Right atrium auricular region (tissue), 2 donors: ENCODE data around the gene MYO3B. TPM values are rescaled to one million over a fixed set of nuclear protein-coding genes. Genes with fewer than 3 reads are reported as not detected.

Source experiments
- DNase-seq: peaks from one replicate; pipeline ENCODE4 v3.0.0-alpha.2; 2019; ENCODE audit warnings: low spot score
- H3K27ac ChIP-seq, 2 donors: fragments of 200-600 bp; sonication (generic); 1 replicate in 1 of 2; 2 replicates in 1 of 2; pipeline ENCODE4 v1.5.1; 2016 to 2019
- H3K27me3 ChIP-seq, 2 donors: fragments of 200-600 bp; sonication (generic); one replicate each; pipeline versions ENCODE4 v1.5.1 to v1.6.0; 2017 to 2019
- H3K36me3 ChIP-seq: fragments of 200-600 bp; sonication (generic); one replicate; pipeline ENCODE4 v1.5.1; 2016
- H3K4me1 ChIP-seq, 2 donors: fragments of 200-600 bp; sonication (generic); one replicate each; pipeline versions ENCODE4 v1.5.1 to v1.6.0; 2017 to 2019
- H3K4me3 ChIP-seq, 2 donors: fragments of 200-600 bp; sonication (generic); 1 replicate in 1 of 2; 2 replicates in 1 of 2; pipeline ENCODE4 v1.5.1; 2017 to 2019; ENCODE audit warnings: mild to moderate bottlenecking in 1 of 2, moderate library complexity in 1 of 2
- H3K9me3 ChIP-seq, 2 donors: fragments of 200-600 bp; sonication (generic); one replicate each; pipeline ENCODE4 v1.5.1; 2019
- CTCF ChIP-seq, 2 donors: fragments of 200-600 bp; sonication (generic); IDR thresholded peaks; one replicate each; pipeline ENCODE4 v1.5.1; 2019; ENCODE audit warnings: antibody characterized with exemption in 2 of 2
- total RNA-seq, 2 donors: library from RNA; depleted of rRNA; stranded (reverse); fragments of >200 nt; gene quantifications; one replicate each; pipeline ENCODE4 v1.1.0, GENCODE V29; 2016

Gene MYO3B
- total RNA-seq, 2 donors from 2014 or later = not detected

- H3K27ac ChIP-seq = no peak overlapping the region
- H3K36me3 ChIP-seq = no peaks in the 10 kb centered on the region
- H3K4me3 ChIP-seq = no peak overlapping the region
- peaks cover 0 to 14% of the 10 kb centered on the region in 2 donors for H3K4me1 ChIP-seq
- TF ChIP-seq CTCF (IDR thresholded peaks at IDR 0.05) = no peak
- H3K27me3 ChIP-seq = no peaks in the 10 kb centered on the region
- DNase-seq = no peak
- no peaks in the 10 kb centered on the region for H3K9me3 ChIP-seq
These were observed 324.6 kb downstream of the MYO3B start for GRCh38 chr2:170502361-170503130.

GRCh38 chr2:170503563-170503962, 325.6 kb downstream of the MYO3B start:
- no peaks in the 10 kb centered on the region for H3K9me3 ChIP-seq
- no peak overlapping the region for H3K27ac ChIP-seq

DNA sequence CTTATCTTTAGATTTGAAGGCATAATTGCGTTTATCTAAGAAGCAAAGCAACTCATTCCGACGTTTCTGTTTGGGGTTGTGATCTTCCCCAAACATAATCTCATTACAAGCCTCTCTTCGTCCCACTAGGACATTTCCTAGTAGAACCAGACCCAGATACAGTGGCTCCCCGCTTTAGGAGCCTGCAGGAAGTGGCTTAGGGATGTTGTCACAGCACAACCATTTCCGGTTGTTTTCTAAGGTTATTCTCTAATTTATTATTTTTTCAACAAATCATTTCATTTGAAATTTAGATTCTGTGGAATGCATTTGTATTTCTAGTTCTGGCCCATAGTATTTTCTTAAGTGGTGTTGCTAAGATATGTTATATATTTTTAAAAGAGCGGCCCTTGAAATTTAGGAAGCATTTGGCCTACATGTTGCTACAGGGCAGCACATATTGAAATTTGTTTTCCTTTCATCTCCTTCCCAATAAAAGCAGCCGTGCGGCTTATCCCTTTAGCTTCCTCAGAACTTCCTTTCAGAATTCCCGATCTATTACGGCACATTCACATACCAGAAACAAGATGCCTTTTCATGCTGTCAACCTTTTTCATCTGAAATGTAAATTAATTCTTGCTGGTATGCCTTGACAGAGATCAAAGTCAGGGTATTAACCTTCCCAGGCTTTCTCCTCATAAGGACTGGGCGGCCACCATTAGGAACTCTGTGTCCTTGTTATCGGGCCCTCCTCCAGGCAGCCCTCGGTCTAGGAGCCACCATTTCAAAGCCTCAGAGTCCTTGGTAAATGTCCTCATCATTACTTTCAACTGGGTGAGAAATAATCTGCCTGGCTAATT, 326.2 kb downstream of the MYO3B start:
- DNase-seq = no peak
- Histone ChIP-seq H3K4me1 (peaks cover 0 to 14% of the 10 kb centered on the region in 2 donors), H3K36me3 (no peaks in the 10 kb centered on the region), H3K9me3 (no peaks in the 10 kb centered on the region), H3K27me3 (no peaks in the 10 kb centered on the region), H3K4me3 (no peak overlapping the region), H3K27ac (peak overlapping the region in 1 of 2 donors; percentile 6)
- no peak for TF ChIP-seq CTCF (IDR thresholded peaks at IDR 0.05)

More at GRCh38 chr2:170503563-170503962, 325.6 kb downstream of the MYO3B start:
- Histone ChIP-seq H3K4me3 (no peak overlapping the region), H3K27me3 (no peaks in the 10 kb centered on the region), H3K4me1 (peaks cover 0 to 14% of the 10 kb centered on the region in 2 donors), H3K36me3 (no peaks in the 10 kb centered on the region)
- DNase-seq = no peak
- no peak for TF ChIP-seq CTCF (IDR thresholded peaks at IDR 0.05)

DNA sequence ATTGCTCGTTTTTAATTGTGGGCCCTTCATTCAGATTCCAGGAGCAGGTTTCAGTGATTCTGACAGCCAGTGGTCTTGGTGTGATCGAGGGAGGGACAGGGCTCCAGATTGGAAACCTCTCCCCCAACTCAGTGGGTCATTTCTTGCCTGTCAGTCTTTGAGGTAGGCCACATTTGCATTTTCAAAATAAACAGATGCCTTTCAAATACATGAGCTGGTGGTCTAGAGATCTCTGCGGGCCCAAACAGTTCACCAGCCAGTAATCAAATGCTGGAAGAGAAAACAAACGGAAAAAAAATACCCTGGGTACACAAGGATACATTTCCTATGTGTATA, 326.8 kb downstream of the MYO3B start:
- no peaks in the 10 kb centered on the region for H3K27me3 ChIP-seq
- TF ChIP-seq CTCF (IDR thresholded peaks at IDR 0.05) = no peak
- no peak for DNase-seq
- H3K4me1 ChIP-seq = peaks cover 0 to 14% of the 10 kb centered on the region in 2 donors
- no peaks in the 10 kb centered on the region for H3K36me3 ChIP-seq
- H3K4me3 ChIP-seq = no peak overlapping the region
- peak overlapping the region in 1 of 2 donors; percentile 6 for H3K27ac ChIP-seq
- no peaks in the 10 kb centered on the region for H3K9me3 ChIP-seq

DNA sequence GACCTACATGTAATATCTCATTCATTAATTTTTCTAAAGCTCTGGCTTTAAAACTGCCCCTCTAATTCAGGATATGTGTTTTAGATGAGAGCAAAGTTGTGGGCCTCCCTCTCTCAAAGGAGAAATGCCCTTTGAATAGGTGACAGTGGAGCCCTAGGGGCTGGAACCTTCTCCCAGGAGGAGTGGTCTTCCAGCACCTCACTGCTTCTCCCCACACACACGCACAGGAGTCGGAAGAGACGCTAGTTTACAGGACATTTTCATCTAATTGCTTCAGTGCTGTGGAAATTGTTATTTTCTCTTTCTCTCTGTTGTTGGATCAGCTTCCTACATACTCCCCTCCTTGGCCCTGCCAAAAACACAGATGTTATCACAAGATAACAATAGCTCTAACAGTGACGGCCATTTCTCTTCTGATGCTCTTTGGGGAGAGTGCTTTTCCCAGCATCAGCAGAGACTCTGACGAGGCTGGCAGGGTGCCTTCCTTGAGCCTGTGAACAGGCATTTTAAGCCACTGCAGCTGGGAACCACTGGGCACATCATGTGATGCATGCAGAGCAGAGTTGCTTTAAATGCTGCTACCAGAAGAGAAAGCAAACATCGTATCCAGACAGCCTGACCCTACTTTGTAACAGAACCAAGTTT, 327.8 kb downstream of the MYO3B start:
- Histone ChIP-seq H3K4me3 (no peak overlapping the region), H3K4me1 (peaks cover 0 to 14% of the 10 kb centered on the region in 2 donors)

More for the DNA sequence above, 327.8 kb downstream of the MYO3B start:
- Histone ChIP-seq H3K27ac (peak overlapping the region; percentile 30 to 49), H3K27me3 (no peaks in the 10 kb centered on the region), H3K36me3 (no peaks in the 10 kb centered on the region), H3K9me3 (no peaks in the 10 kb centered on the region)
- DNase-seq = peak; percentile 66
- no peak for TF ChIP-seq CTCF (IDR thresholded peaks at IDR 0.05)
